ENCODE data around the gene AGTRAP.

GRCh38 chr1:11790101-11790879, 54.4 kb downstream of the AGTRAP start:
- no peak for TF ChIP-seq POLR2A (conservative IDR thresholded peaks at IDR 0.05)
- TF ChIP-seq CTCF (IDR thresholded peaks at IDR 0.05 in 2 of 3, conservative IDR thresholded peaks at IDR 0.05 in 1 of 3; ENCODE audit: insufficient read depth in 2 of 3, low read depth in 1 of 3, low read length in 3 of 3) = no peak
- TF ChIP-seq POLR2AphosphoS5 (IDR thresholded peaks at IDR 0.05; ENCODE audit: control insufficient read depth, insufficient read depth, low read depth, low read length) = no peak
- TF ChIP-seq FOXA1 (IDR thresholded peaks at IDR 0.05; ENCODE audit: borderline replicate concordance) = no peak
- TF ChIP-seq GTF2F1 (IDR thresholded peaks at IDR 0.05; ENCODE audit: low read depth, low read length) = no peak
- TF ChIP-seq ERF (CRISPR knock-in tag; IDR thresholded peaks at IDR 0.05) = peak; percentile 29; the same call in 1 of the 2 replicates
- no peak for TF ChIP-seq ATF6 (CRISPR knock-in tag; IDR thresholded peaks at IDR 0.05)
- no peak for TF ChIP-seq ZNF23 (CRISPR knock-in tag; IDR thresholded peaks at IDR 0.05)
- TF ChIP-seq ZNF436 (CRISPR knock-in tag; IDR thresholded peaks at IDR 0.05) = no peak
- TF ChIP-seq ELK1 (CRISPR knock-in tag; IDR thresholded peaks at IDR 0.05) = no peak
